SU-DHL-6 (cell line): ENCODE data around the gene TFDP2.

Source experiments
- H2AFZ ChIP-seq: fragments of 200-600 bp; sonication (generic); 2 replicates; pipeline ENCODE4 v1.6.1; 2014; ENCODE audit warnings: low read depth, mild to moderate bottlenecking, moderate library complexity, mixed read lengths, antibody characterized with exemption, low read length; ENCODE audit not compliant: severe bottlenecking
- H3F3A ChIP-seq: fragments of 200-600 bp; shearing (Covaris generic); 2 replicates; pipeline ENCODE4 v1.6.0; 2016; ENCODE audit warnings: antibody characterized with exemption, mild to moderate bottlenecking; ENCODE audit not compliant: insufficient read depth
- H3K27ac ChIP-seq: fragments of 200-600 bp; sonication (generic); 2 replicates; pipeline ENCODE4 v1.5.1; 2016; ENCODE audit warnings: low read depth, mild to moderate bottlenecking, low read length, moderate library complexity, mixed read lengths
- H3K27me3 ChIP-seq: fragments of 200-600 bp; sonication (generic), shearing (Covaris generic); 2 replicates; pipeline ENCODE4 v1.6.0; 2014; ENCODE audit warnings: mild to moderate bottlenecking, low read length
- H3K36me3 ChIP-seq: fragments of 200-600 bp; sonication (generic); 2 replicates; pipeline ENCODE4 v1.6.1; 2014; ENCODE audit warnings: mild to moderate bottlenecking, low read length, mixed read lengths
- H3K4me2 ChIP-seq: fragments of 300-600, 200-600 bp; shearing (Covaris generic), sonication (generic); 2 replicates; pipeline ENCODE4 v1.6.0; 2014; ENCODE audit warnings: low read length, low read depth, mild to moderate bottlenecking; ENCODE audit not compliant: poor library complexity, severe bottlenecking
- H3K4me3 ChIP-seq: fragments of 200-600 bp; sonication (generic); 2 replicates; pipeline ENCODE4 v1.5.1; 2014; ENCODE audit warnings: antibody characterized with exemption, low read length, mild to moderate bottlenecking, mixed read lengths; ENCODE audit not compliant: insufficient read depth, poor library complexity, severe bottlenecking
- H3K79me2 ChIP-seq: fragments of 200-600 bp; sonication (generic); 2 replicates; pipeline ENCODE4 v1.6.1; 2014; ENCODE audit warnings: mild to moderate bottlenecking, low read length, moderate library complexity; ENCODE audit not compliant: insufficient read depth
- H3K9ac ChIP-seq: fragments of 200-600 bp; sonication (generic); 2 replicates; pipeline ENCODE4 v1.7.0; 2014; ENCODE audit warnings: mild to moderate bottlenecking, low read length
- H3K9me2 ChIP-seq: fragments of 200-600 bp; sonication (generic); replicated peaks from 2 replicates; pipeline ENCODE4 v1.6.1; 2014; ENCODE audit warnings: low read length; ENCODE audit not compliant: insufficient read depth
- H3K9me3 ChIP-seq: fragments of 200-600 bp; sonication (generic); 2 replicates; pipeline ENCODE4 v1.6.1; 2014; ENCODE audit warnings: low read length, mixed read lengths; ENCODE audit not compliant: insufficient read depth
- H4K20me1 ChIP-seq: fragments of 200-600 bp; sonication (generic); 2 replicates; pipeline ENCODE4 v1.6.1; 2014; ENCODE audit warnings: low read depth, mild to moderate bottlenecking, antibody characterized with exemption, low read length, moderate library complexity, mixed read lengths
- CTCF ChIP-seq: fragments of 200-600 bp; sonication (generic); IDR thresholded peaks from one replicate; pipeline ENCODE4 v1.5.1; 2017; ENCODE audit warnings: antibody characterized with exemption, mild to moderate bottlenecking, low read length, moderate library complexity; ENCODE audit not compliant: insufficient read depth, poor library complexity, severe bottlenecking
- EZH2phosphoT487 ChIP-seq: fragments of 200-600 bp; sonication (generic), shearing (Covaris generic); conservative IDR thresholded peaks from 2 replicates; pipeline ENCODE4 v1.6.1; 2018; ENCODE audit warnings: mild to moderate bottlenecking, antibody characterized with exemption, low read length, moderate library complexity, mixed read lengths

Gene TFDP2

GRCh38 chr3:142051351-142051750, 98.0 kb downstream of the TFDP2 start:
- Histone ChIP-seq H3K9me3 (no peaks in the 10 kb centered on the region), H3K9me2 (no peaks in the 10 kb centered on the region), H3K4me3 (no peak overlapping the region), H3K9ac (no peak overlapping the region), H4K20me1 (no peaks in the 10 kb centered on the region), H3K27me3 (no peaks in the 10 kb centered on the region), H3K36me3 (no peaks in the 10 kb centered on the region), H3K27ac (no peak overlapping the region), H3K79me2 (no peaks in the 10 kb centered on the region), H3K4me2 (no peak overlapping the region), H3F3A (no peaks in the 10 kb centered on the region), H2AFZ (no peak overlapping the region)
- TF ChIP-seq CTCF (no peak), EZH2phosphoT487 (no peak)

GRCh38 chr3:142047021-142047369, 102.3 kb downstream of the TFDP2 start:
- H3K9me2 ChIP-seq, result no peaks in the 10 kb centered on the region

GRCh38 chr3:142046320-142047020, 102.9 kb downstream of the TFDP2 start:
- H4K20me1 ChIP-seq, result no peaks in the 10 kb centered on the region
- TF ChIP-seq EZH2phosphoT487, result no peak
- no peak for TF ChIP-seq CTCF
- H3K9me3 ChIP-seq, result no peaks in the 10 kb centered on the region
- H3K27ac ChIP-seq, result no peak overlapping the region
- H3K4me2 ChIP-seq, result no peak overlapping the region
- H3K36me3 ChIP-seq, result no peaks in the 10 kb centered on the region
- H3K9ac ChIP-seq, result no peak overlapping the region
- no peaks in the 10 kb centered on the region for H3K27me3 ChIP-seq
- no peaks in the 10 kb centered on the region for H3K9me2 ChIP-seq
- no peaks in the 10 kb centered on the region for H3F3A ChIP-seq
- H2AFZ ChIP-seq, result no peak overlapping the region
- H3K79me2 ChIP-seq, result no peaks in the 10 kb centered on the region
- H3K4me3 ChIP-seq, result no peak overlapping the region

More at GRCh38 chr3:142047021-142047369, 102.3 kb downstream of the TFDP2 start:
- H3K27me3 ChIP-seq, result no peaks in the 10 kb centered on the region
- H3K4me2 ChIP-seq, result no peak overlapping the region
- H3K79me2 ChIP-seq, result no peaks in the 10 kb centered on the region
- no peak overlapping the region for H3K9ac ChIP-seq
- H3K27ac ChIP-seq, result no peak overlapping the region
- TF ChIP-seq EZH2phosphoT487 (no peak), CTCF (no peak)
- no peak overlapping the region for H2AFZ ChIP-seq
- H4K20me1 ChIP-seq, result no peaks in the 10 kb centered on the region
- no peaks in the 10 kb centered on the region for H3K9me3 ChIP-seq
- no peak overlapping the region for H3K4me3 ChIP-seq
- no peaks in the 10 kb centered on the region for H3F3A ChIP-seq
- H3K36me3 ChIP-seq, result no peaks in the 10 kb centered on the region
